Activated gamma-delta T cell (primary cell): Measurements from ENCODE around the gene DOCK9.
"Not testable (repeated sequence)": the region's sequence is repeated elsewhere in the genome, so short reads cannot be mapped to it uniquely, and the experiment has no call there.

Source experiments
- DNase-seq: peaks from one replicate; lab custom pipeline; 2025; lab: John Stamatoyannopoulos, UW

The DOCK9 gene

DNA sequence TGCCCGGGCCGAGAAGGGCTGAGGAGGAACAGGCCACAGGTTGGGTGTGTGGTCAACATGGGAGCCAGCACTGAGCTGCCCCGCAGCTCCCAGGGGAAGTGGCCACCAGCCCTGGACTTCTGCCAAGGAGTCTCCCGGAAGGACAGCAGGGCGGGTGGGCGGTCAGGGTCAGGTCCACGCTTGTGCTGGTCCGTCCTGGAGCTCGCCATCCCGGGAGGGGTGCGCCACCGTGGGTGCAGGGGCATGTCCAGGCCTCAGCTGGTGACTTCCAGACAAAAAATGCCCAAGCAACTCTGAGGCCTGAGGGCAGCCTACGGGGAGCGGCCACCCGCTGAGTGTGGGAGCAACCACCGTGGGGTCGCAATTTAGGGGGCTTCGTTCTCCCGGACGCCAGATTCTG, 203.9 kb downstream of the DOCK9 start:
- peak; percentile 12 for DNase-seq

- no peak for DNase-seq
Observed at GRCh38 chr13:98772794-98773452, 204.9 kb downstream of the DOCK9 start.

DNA sequence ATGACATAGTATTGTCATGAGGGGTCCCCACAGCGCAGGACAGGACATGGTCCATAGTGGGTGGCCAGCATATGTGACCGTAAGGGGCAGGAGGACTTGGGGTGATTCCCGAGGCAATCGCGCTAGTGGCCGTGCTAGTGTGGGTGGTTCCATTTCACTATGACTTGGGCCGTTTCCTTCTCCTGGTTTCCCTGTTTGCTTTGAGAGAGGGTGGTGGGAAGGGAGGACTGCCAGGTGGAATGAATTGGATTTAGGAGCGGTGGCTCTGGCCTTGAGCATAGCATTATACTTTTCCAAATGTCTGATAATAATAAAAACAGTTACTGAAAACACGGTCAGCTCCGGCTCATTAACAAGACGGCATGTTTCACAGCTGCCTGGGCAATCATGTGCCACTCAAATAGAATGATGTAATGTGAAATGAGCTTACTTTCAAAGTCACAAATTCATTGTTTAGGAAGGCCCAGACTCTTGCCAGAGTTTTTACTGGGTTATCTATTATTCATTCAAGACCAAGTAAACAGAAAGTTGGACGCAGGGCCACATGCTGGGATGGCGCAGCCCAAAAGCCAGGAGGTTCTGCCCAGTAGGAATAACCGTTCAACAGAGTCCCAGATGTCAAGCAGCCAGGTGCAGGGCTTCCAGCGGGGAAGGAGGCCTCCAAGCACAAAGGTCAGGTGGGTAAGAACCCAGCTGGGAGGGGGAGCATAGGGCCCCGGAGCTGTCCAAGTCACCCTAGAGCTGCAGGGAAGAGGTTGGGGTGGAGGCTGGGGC, 205.8 kb downstream of the DOCK9 start:
- DNase-seq = no peak

DNA sequence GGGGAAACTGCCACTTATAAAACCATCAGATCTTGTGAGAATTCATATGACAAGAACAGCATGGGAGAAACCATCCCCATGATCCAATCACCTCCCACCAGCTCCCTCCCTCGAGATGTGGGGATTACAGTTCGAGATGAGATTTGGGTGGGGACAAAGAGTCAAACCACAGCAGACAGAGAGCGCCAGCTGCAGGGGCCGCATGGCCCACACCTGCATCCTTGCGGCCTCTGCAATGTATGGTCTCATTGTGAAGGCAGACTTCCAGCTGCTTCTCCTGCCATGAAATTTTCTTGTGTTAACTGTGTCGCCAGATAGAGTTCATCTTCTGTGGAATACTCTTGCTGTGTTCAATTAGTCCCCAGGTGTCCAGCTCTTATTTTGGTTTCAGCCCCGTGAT, 208.1 kb downstream of the DOCK9 start:
- DNase-seq = no peak

DNA sequence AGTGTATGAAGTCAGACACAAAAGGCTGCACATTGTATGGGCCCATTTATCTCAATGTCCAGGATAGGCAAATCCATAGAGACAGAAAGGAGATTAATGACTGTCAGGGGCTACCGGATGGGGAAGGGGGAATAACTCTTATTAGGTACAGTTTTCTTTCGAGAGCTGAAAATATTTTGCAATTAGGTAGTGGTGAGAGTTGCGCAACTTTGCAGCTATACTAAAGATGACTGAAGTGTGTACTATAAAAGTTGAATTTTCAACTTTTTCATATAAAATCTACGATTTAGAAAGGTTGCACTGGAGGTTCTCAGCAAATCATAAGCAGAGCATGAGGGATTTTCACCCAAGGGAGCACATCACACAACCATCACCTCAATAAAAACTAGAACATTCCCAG, 209.3 kb downstream of the DOCK9 start:
- no peak for DNase-seq

DNA sequence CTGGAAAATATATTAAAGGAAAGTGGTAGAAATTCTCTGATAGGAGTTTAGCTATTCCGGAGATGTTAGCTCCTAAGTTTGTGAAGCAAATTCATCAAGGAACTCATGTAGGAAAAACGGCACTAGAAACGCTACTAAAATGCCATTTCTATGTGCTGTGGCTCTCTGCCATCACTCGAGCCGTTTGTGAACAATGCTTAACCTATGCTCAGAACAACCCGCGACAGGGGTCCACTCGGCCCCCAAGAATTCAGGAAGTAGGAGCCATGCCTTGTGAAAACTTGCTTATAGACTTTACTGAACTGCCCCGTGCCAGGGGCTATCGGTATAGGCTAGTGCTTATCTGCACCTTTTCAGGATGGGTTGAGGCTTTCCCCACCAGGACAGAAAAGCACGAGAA, 211.2 kb downstream of the DOCK9 start:
- DNase-seq = no peak

GRCh38 chr13:98765996-98766519, 211.8 kb downstream of the DOCK9 start:
- DNase-seq = no peak

DNA sequence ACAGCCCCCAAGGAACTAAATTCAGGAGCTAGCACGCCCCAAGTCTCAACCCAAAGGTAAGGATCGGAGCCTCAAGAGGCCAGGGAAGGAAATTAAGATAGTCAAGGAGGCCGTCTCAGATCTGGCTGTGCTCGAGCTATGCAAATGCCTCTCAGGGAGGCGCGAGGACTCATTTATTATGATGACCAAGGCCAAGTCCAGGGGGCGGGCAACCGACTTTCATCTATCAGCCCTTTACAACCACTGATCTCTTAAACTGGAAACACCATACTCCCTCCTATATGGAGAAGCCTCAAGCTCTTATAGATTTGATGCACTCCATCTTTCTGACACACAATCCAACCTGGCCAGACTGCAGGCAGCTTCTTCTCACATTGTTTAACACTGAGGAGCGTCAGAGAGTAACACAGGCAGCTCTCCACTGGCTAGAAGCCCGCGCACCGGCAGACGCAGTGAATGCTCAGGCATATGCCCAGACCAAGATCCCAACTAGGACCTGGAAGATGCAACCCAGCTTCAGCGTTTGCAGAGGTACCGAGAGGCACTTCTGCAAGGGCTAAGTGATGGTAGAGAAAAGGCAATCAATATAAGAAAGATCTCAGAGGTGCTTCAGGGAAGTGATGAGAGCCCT, 215.8 kb downstream of the DOCK9 start:
- DNase-seq = no peak

DNA sequence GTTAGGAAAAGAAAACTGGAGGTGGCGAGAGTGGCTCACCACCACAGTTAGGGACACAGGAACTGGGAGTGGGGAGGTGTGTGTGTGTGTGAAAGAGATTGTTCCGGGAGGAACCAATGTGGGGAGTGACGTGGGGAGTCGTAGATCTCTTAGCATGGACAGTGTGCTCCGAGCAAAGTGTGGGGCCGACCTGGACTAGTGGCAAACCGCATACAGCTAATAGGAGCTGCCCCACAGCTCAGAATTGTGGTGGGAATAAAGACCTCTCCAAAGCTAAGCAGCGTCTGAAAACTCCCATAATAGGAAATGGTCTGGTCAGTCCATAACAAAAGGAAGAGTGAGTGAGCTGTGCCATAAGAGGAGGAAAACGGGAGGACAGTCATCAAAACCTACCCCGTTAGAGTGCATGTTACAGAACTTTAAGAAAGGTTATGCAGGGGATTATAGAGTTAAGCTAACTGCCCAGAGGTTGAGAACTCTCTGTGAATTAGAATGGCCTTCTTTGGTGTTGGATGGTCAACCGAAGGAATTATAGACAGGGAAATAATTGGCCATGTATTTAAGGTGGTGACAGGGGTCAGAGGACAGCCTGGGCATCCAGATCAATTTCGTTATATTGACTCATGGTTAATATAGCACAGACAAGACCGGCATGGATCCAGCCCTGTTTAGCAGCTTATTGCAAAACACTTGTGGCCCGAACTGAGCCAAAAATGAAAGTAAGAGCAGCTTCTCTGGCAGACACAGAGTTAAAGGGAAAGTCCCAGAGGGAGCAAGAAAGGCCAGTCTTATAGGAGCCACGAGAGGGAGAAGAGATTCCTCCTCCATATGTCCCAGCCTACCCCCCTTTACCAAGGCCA, 216.5 kb downstream of the DOCK9 start:
- DNase-seq = no peak

DNA sequence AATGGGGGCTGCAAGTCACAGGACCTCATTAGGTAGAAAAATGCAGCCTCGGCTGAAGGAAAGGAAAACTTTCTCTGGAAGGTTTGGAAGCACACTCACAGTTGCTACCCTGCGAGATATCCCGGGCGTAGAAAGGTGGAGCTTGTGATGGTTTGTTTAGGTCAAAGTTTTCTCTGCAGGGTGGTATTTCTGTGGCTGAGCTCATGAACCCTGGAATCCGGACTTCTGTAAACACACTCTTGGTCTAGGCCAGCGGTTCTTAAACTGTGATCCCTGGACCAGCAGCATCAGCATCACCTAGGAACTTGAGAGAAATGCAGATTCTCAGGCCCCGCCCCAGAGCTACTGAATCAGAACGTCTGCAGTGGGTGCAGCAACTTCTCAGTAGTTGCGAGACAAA, 222.1 kb downstream of the DOCK9 start:
- DNase-seq = no peak

GRCh38 chr13:98755116-98755515, 222.7 kb downstream of the DOCK9 start:
- DNase-seq = no peak

GRCh38 chr13:98754468-98754867, 223.4 kb downstream of the DOCK9 start:
- not testable (repeated sequence) for DNase-seq

DNA sequence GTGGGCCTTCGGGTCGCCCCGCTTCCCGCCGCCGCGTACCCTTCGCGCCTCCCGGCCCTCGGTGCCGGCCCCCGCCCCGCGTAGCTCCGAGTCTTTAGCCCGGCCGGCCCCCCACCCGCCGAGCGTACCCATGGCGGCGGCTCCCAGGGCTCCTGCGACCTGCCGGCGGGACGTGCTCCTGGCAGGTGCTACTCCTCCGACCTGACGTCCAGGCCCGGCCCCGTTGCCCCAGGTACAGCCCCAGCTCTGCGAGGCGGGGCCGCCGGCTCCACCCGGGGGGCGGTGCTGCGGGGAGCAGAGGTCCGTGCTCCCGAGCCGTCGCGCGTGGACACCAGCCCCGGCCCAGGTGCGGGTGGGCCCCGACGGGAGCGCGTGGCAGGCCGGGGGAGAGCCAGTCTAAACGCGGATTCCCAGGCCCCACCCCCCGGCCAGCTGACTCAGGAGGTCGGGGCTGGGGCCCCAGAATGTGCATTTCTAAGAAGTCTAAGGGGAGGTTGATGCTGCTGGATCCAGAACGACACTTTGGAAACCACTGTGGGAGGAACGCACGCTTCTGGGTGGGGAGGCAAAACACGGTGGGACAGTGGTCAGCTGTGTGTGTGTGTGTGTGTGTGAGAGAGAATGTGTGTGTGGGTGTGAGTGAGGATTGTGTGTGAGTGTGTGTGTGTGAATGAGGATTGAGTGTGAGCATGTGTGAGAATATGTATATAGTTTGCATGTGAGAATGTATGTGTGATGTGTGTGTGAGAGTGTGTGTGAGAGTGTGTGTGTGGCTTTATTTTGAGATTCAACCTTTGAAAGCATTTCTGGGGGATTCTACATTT, 225.2 kb downstream of the DOCK9 start, which contains the start of gene SLC15A1:
Gene SLC15A1, minus strand, starts transcription at position 206 of the 824 bp plus-strand sequence. Its CDS starts 74 bp downstream, at position 132.
- no peak for DNase-seq

- no peak for DNase-seq
Observed at GRCh38 chr13:98751861-98752466, 225.9 kb downstream of the DOCK9 start.

DNA sequence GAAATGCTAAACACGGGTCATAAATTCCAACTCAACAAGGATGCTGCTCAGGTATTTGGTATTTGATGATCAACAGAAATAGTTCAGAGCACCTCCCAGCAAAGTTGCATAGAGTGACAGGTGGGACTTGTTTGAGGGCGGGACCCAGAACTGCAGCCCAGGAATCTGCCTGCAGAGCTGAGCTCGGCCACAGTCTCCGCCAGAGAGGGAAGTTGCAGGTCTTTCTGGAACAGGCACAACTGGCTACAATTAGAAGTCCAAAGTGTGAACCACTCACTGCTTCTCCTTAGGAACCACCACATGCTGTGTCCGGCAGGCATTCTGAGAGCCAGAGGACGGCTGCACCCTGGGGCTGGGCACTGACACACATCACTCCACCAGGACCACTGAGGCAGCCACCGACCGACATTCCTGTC, 226.5 kb downstream of the DOCK9 start:
- DNase-seq = no peak

- no peak for DNase-seq
Observed at GRCh38 chr13:98749501-98749900, 228.4 kb downstream of the DOCK9 start.

- no peak for DNase-seq
Observed at GRCh38 chr13:98746968-98747367, 230.9 kb downstream of the DOCK9 start.
